HEK293 (cell line): ENCODE data around the gene KRT5.
"Not testable (repeated sequence)": the region's sequence is repeated elsewhere in the genome, so short reads cannot be mapped to it uniquely, and the experiment has no call there.

Experiments
- HIC1 ChIP-seq: fragments of 450-650 bp; formaldehyde crosslinking; IDR thresholded peaks from 2 replicates; pipeline ENCODE4 v1.5.1; 2016; ENCODE audit warnings: missing biosample characterization, missing genetic modification characterization
- SALL2 ChIP-seq: fragments of 450-650 bp; formaldehyde crosslinking; IDR thresholded peaks from 2 replicates; pipeline ENCODE4 v1.5.0; 2017; ENCODE audit warnings: missing biosample characterization, mild to moderate bottlenecking, missing genetic modification characterization, borderline replicate concordance
- YY1 ChIP-seq: fragments of 450-650 bp; formaldehyde crosslinking; IDR thresholded peaks from 2 replicates; pipeline ENCODE4 v1.5.1; 2018; ENCODE audit warnings: missing biosample characterization, missing genetic modification characterization
- ZNF140 ChIP-seq: fragments of 450-650 bp; formaldehyde crosslinking; IDR thresholded peaks from 2 replicates; pipeline ENCODE4 v1.5.1; 2016; ENCODE audit warnings: missing biosample characterization, missing genetic modification characterization
- ZNF274 ChIP-seq, 2 experiments: fragments of 200-500 bp in 1 of 2; fragments of 450-650 bp in 1 of 2; sonication (Bioruptor generic) in 1 of 2; formaldehyde crosslinking in 1 of 2; IDR thresholded peaks; 2 replicates each; pipeline versions ENCODE4 v1.5.1 to v1.6.1; 2014 to 2016; ENCODE audit warnings: borderline replicate concordance in 1 of 2, inconsistent platforms in 1 of 2, low read length in 1 of 2, missing biosample characterization in 1 of 2, missing genetic modification characterization in 1 of 2
- ZNF707 ChIP-seq: fragments of 450-650 bp; formaldehyde crosslinking; IDR thresholded peaks from 2 replicates; pipeline ENCODE4 v1.5.1; 2016; ENCODE audit warnings: missing biosample characterization, missing genetic modification characterization
- ZNF792 ChIP-seq: fragments of 450-650 bp; formaldehyde crosslinking; IDR thresholded peaks from 2 replicates; pipeline ENCODE4 v1.5.1; 2016; ENCODE audit warnings: missing biosample characterization, missing genetic modification characterization
- ZNF830 ChIP-seq: fragments of 450-650 bp; IDR thresholded peaks from 2 replicates; pipeline ENCODE4 v1.5.0; 2018; ENCODE audit warnings: missing biosample characterization, missing genetic modification characterization, low read depth, mild to moderate bottlenecking, moderate library complexity
- TF ChIP-seq, protein P1 (sequence below): fragments of 450-650 bp; formaldehyde crosslinking; IDR thresholded peaks from 2 replicates; pipeline ENCODE4 v1.5.1; 2016; ENCODE audit warnings: missing biosample characterization, missing genetic modification characterization
- TF ChIP-seq, protein P2 (sequence below): fragments of 450-650 bp; formaldehyde crosslinking; IDR thresholded peaks from 2 replicates; pipeline ENCODE4 v1.5.1; 2017; ENCODE audit warnings: missing biosample characterization, missing genetic modification characterization
- TF ChIP-seq, protein P3 (sequence below): fragments of 450-650 bp; formaldehyde crosslinking; IDR thresholded peaks from 2 replicates; pipeline ENCODE4 v1.5.1; 2016; ENCODE audit warnings: missing biosample characterization, missing genetic modification characterization

DNA sequence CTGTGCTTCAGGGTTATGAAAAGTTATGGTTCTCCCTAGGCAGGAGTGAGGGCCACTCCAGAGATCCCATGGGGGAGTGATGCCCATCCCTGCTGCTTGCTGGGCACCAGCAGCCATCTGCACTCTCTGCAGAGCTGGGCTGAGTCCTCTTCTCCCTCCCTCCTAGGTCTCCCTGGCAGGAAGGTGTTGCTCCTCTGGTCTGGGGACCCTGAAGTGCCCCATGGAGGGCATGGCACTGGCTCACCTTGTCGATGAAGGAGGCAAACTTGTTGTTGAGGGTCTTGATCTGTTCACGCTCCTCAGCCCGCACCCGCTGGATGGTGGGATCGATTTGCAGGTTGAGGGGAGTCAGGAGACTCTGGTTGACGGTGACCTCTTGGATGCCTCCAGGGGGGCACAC lies 27.8 kb downstream of the KRT5 start:
- TF ChIP-seq, protein P1, sequence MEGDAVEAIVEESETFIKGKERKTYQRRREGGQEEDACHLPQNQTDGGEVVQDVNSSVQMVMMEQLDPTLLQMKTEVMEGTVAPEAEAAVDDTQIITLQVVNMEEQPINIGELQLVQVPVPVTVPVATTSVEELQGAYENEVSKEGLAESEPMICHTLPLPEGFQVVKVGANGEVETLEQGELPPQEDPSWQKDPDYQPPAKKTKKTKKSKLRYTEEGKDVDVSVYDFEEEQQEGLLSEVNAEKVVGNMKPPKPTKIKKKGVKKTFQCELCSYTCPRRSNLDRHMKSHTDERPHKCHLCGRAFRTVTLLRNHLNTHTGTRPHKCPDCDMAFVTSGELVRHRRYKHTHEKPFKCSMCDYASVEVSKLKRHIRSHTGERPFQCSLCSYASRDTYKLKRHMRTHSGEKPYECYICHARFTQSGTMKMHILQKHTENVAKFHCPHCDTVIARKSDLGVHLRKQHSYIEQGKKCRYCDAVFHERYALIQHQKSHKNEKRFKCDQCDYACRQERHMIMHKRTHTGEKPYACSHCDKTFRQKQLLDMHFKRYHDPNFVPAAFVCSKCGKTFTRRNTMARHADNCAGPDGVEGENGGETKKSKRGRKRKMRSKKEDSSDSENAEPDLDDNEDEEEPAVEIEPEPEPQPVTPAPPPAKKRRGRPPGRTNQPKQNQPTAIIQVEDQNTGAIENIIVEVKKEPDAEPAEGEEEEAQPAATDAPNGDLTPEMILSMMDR (tag by site-specific recombination) = not testable (repeated sequence)
- not testable (repeated sequence) for TF ChIP-seq ZNF274 (IDR thresholded peaks at IDR 0.05; ENCODE audit: low read length); ZNF274 (tag by site-specific recombination; IDR thresholded peaks at IDR 0.05; ENCODE audit: borderline replicate concordance); YY1 (tag by site-specific recombination); ZNF830 (tag by site-specific recombination); ZNF140 (tag by site-specific recombination); SALL2; HIC1 (tag by site-specific recombination); ZNF792 (tag by site-specific recombination); ZNF707 (tag by site-specific recombination)
- TF ChIP-seq, protein P2, sequence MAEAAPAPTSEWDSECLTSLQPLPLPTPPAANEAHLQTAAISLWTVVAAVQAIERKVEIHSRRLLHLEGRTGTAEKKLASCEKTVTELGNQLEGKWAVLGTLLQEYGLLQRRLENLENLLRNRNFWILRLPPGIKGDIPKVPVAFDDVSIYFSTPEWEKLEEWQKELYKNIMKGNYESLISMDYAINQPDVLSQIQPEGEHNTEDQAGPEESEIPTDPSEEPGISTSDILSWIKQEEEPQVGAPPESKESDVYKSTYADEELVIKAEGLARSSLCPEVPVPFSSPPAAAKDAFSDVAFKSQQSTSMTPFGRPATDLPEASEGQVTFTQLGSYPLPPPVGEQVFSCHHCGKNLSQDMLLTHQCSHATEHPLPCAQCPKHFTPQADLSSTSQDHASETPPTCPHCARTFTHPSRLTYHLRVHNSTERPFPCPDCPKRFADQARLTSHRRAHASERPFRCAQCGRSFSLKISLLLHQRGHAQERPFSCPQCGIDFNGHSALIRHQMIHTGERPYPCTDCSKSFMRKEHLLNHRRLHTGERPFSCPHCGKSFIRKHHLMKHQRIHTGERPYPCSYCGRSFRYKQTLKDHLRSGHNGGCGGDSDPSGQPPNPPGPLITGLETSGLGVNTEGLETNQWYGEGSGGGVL (tag by site-specific recombination) = not testable (repeated sequence)
- TF ChIP-seq, protein P3, sequence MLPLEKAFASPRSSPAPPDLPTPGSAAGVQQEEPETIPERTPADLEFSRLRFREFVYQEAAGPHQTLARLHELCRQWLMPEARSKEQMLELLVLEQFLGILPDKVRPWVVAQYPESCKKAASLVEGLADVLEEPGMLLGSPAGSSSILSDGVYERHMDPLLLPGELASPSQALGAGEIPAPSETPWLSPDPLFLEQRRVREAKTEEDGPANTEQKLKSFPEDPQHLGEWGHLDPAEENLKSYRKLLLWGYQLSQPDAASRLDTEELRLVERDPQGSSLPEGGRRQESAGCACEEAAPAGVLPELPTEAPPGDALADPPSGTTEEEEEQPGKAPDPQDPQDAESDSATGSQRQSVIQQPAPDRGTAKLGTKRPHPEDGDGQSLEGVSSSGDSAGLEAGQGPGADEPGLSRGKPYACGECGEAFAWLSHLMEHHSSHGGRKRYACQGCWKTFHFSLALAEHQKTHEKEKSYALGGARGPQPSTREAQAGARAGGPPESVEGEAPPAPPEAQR (tag by site-specific recombination) = not testable (repeated sequence)
